Measurements from ENCODE around the gene KCNQ1OT1. TPM values are rescaled to one million over a fixed set of nuclear protein-coding genes. Genes with fewer than 3 reads are reported as not detected.

Gene KCNQ1OT1
- total and polyA plus RNA-seq, 8 donors = under 0.01 to 15.1 (median 2.3) TPM

DNA sequence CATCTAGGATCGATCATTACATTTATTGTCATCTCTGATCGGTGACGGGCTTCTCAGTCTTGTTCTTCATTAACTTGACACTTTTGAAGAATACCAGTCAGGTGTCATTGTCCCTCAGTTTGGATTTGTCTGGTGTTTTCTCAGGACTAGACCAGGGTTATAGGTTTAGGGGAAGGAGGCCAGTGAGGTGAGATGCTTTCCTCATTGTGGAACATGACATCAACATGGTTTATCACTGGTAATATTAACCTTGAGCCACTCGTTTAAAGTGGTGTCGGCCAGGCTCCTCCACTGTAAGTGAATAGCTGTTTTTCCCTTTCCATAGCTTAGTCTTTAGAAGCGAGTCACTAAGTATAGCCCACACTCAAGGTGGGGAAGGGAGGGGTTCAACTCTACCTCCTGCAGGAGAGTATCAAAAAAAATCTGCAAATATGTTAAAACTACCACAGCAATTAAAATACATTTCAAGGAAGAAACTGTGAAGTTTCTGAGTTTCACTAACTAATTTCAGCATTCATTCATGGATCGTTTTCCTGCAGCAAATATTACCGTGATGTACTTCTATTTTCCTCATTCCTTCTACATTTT is 42.0 kb downstream of the KCNQ1OT1 start:
- peaks cover 0 to 22% (median 11%) of the 10 kb centered on the region in 4 donors for H3K36me3 ChIP-seq
- H3K4me1 ChIP-seq = peaks cover 0 to 5% (median 0%) of the 10 kb centered on the region in 4 donors
- intact Hi-C loops (cut with DNase I; ENCODE audit: low total_unique reads) = loop anchor here (10.0 kb wide), 1 partner anchor 53 kb away; no protein-coding TSS in a partner anchor
- WGBS, 5 donors = 90 to 95% (median 93%) methylated on average over 8 of the region's 8 CpGs
- no peak overlapping the region for H3K4me3 ChIP-seq
- no peak overlapping the region for H3K27ac ChIP-seq
- H3K27me3 ChIP-seq = no peaks in the 10 kb centered on the region
- no peak for DNase-seq
- TF ChIP-seq POLR2A (IDR thresholded peaks at IDR 0.05) (no peak), EP300 (IDR thresholded peaks at IDR 0.05) (no peak), POLR2AphosphoS5 (IDR thresholded peaks at IDR 0.05) (no peak)
- TF ChIP-seq, protein P1, sequence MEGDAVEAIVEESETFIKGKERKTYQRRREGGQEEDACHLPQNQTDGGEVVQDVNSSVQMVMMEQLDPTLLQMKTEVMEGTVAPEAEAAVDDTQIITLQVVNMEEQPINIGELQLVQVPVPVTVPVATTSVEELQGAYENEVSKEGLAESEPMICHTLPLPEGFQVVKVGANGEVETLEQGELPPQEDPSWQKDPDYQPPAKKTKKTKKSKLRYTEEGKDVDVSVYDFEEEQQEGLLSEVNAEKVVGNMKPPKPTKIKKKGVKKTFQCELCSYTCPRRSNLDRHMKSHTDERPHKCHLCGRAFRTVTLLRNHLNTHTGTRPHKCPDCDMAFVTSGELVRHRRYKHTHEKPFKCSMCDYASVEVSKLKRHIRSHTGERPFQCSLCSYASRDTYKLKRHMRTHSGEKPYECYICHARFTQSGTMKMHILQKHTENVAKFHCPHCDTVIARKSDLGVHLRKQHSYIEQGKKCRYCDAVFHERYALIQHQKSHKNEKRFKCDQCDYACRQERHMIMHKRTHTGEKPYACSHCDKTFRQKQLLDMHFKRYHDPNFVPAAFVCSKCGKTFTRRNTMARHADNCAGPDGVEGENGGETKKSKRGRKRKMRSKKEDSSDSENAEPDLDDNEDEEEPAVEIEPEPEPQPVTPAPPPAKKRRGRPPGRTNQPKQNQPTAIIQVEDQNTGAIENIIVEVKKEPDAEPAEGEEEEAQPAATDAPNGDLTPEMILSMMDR (IDR thresholded peaks at IDR 0.05) = no peak
- H3K9me3 ChIP-seq = peaks cover 0 to 81% (median 30%) of the 10 kb centered on the region in 4 donors

DNA sequence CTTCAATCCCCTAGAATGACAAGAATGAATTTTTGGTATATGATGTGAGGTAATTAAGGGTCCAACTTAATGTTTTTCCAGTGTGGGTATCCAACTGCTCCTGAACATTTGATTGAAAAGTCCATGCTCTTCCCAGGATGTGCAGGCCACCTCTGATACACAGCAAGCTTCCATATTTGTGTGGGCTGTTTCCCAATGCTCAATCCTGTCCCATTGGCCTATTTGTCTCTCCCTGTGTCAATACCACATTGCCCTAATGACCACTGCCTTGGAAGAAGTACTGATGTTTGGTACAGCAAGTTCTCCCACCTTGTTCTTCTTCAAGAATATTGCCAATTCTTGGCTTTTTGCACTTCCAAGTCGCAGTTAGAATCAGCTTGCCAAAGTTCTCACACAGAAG is 42.9 kb downstream of the KCNQ1OT1 start:
- Histone ChIP-seq H3K9me3 (peaks cover 0 to 84% (median 31%) of the 10 kb centered on the region in 4 donors), H3K27me3 (no peaks in the 10 kb centered on the region), H3K36me3 (peaks cover 0 to 13% (median 2%) of the 10 kb centered on the region in 4 donors), H3K27ac (no peak overlapping the region), H3K4me3 (no peak overlapping the region), H3K4me1 (peaks cover 0 to 5% (median 0%) of the 10 kb centered on the region in 4 donors)
- no peak for TF ChIP-seq POLR2AphosphoS5 (IDR thresholded peaks at IDR 0.05)
- no peak for TF ChIP-seq EP300 (IDR thresholded peaks at IDR 0.05)
- no peak for TF ChIP-seq POLR2A (IDR thresholded peaks at IDR 0.05)
- TF ChIP-seq, protein P1 (IDR thresholded peaks at IDR 0.05) = no peak
- intact Hi-C loops (cut with DNase I; ENCODE audit: low total_unique reads) = loop anchor here (10.0 kb wide), 1 partner anchor 52 kb away; no protein-coding TSS in a partner anchor
- WGBS, 5 donors = 77 to 89% (median 81%) methylated on average over 1 of the region's 1 CpG
- DNase-seq = no peak

DNA sequence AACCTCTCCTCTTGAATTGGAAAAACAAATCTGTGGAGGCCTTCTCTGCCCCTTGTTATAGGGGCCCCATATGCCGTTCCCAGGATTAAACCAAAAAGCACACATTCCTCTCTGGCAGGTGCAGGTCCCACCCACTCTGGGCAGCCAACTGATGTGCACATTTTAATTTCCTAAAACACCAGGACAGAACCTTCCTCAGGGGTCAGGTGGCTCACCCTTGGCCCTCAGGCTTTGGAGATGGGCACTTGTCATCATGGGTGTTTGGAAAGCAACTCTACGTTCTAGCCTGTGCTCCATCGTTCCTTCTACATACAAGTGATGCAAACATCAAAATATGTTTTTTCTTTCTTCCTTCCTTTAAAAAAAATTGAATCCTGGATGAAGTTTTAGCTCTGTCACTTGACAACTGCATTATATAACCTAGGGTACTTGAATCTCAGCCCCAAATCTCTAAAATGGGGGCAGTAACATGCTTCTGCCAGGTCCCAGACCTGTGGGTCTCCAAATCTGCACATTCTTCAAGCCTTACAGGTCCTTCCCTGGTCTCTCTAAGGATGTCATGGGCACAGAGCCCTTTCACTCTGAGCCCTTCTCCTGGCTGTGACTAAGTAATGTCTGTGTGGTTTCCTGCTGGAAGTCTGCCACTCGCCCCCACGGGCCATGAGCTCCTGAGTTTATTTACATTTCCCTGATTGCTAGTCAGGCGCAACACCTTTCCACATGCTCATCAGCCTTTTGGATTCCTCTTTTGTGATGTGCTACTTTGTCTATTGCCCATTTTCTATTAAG is 43.8 kb downstream of the KCNQ1OT1 start:
- WGBS, 5 donors = 57 to 65% (median 64%) methylated on average over 6 of the region's 6 CpGs
- Histone ChIP-seq H3K4me1 (peaks cover 0 to 5% (median 0%) of the 10 kb centered on the region in 4 donors), H3K36me3 (peaks cover 0 to 10% (median 0%) of the 10 kb centered on the region in 4 donors), H3K27me3 (no peaks in the 10 kb centered on the region), H3K4me3 (no peak overlapping the region), H3K9me3 (peaks cover 0 to 84% (median 31%) of the 10 kb centered on the region in 4 donors), H3K27ac (no peak overlapping the region)
- TF ChIP-seq EP300 (IDR thresholded peaks at IDR 0.05) (no peak), POLR2AphosphoS5 (IDR thresholded peaks at IDR 0.05) (no peak), POLR2A (IDR thresholded peaks at IDR 0.05) (no peak)
- TF ChIP-seq, protein P1 (IDR thresholded peaks at IDR 0.05) = no peak
- intact Hi-C loops (cut with DNase I; ENCODE audit: low total_unique reads) = loop anchor here (10.0 kb wide), 1 partner anchor 51 kb away; no protein-coding TSS in a partner anchor
- no peak for DNase-seq

DNA sequence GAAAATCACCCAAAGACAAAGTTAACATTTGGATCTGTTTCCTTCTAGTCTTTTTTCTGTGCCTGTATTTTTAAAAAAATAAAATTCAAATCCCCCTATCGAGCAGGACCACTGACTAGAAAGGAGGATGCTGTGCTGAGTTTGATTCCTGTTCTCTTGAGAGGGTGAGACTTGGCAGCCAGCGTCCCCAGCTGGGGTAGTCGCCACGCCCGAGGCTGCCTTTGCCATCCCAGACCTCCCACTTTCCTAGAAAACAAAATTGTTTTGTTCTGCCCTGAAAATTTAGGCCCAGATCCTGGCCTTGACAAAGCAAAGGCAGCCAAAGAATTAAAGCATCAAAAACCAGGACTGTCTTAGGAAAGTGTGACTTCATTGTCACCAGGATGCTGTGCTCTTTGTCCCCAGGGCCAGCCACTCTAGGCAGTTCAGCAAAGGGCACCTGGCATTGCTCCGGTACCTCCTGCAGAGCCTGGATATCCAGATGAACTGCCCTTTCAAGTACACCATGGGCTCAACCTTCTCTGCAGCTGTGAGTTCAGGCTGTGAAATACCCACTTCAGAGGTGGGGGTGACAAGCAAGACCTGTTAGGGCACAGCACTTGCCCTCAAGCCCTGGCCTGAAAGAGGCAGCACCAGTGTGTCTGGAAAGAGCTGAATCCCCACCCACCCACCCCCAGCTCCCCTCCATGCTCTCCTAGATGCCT is 44.6 kb downstream of the KCNQ1OT1 start:
- H3K27me3 ChIP-seq = no peaks in the 10 kb centered on the region
- intact Hi-C loops (cut with DNase I; ENCODE audit: low total_unique reads) = loop anchor here (10.0 kb wide), 1 partner anchor 50 kb away; no protein-coding TSS in a partner anchor
- no peak overlapping the region for H3K4me3 ChIP-seq
- H3K36me3 ChIP-seq = peaks cover 0 to 5% (median 0%) of the 10 kb centered on the region in 4 donors
- no peak overlapping the region for H3K27ac ChIP-seq
- peaks cover 0 to 5% (median 0%) of the 10 kb centered on the region in 4 donors for H3K4me1 ChIP-seq
- DNase-seq = no peak
- 86 to 94% (median 93%) methylated on average over 6 of the region's 6 CpGs for WGBS, 5 donors
- TF ChIP-seq, protein P1 (IDR thresholded peaks at IDR 0.05) = no peak
- H3K9me3 ChIP-seq = peaks cover 0 to 84% (median 35%) of the 10 kb centered on the region in 4 donors
